H9 (cell line): ENCODE data around the gene TIRAP. TPM values are rescaled to one million over a fixed set of nuclear protein-coding genes. Genes with fewer than 3 reads are reported as not detected.

Experiments used
- DNase-seq: peaks from one replicate; pipeline ENCODE4 v3.0.0-alpha.2; 2017
- H2AFZ ChIP-seq: one replicate; pipeline ENCODE4 v1.6.1; 2013; ENCODE audit warnings: mild to moderate bottlenecking, low read length, control low read depth, moderate library complexity
- H2AK5ac ChIP-seq: 2 replicates; pipeline ENCODE4 v1.6.1; 2013; ENCODE audit warnings: low read length, control low read depth, mixed read lengths; ENCODE audit not compliant: insufficient read length
- H2BK120ac ChIP-seq: one replicate; pipeline ENCODE4 v1.6.1; 2013; ENCODE audit warnings: low read depth, mild to moderate bottlenecking, low read length, control low read depth, inconsistent platforms; ENCODE audit not compliant: poor library complexity, severe bottlenecking
- H2BK12ac ChIP-seq: 2 replicates; pipeline ENCODE4 v1.6.1; 2013; ENCODE audit warnings: low read length, control low read depth, mixed read lengths, low read depth; ENCODE audit not compliant: insufficient read length
- H2BK15ac ChIP-seq: 2 replicates; pipeline ENCODE4 v1.6.1; 2013; ENCODE audit warnings: low read depth, low read length, control low read depth
- H2BK20ac ChIP-seq: one replicate; pipeline ENCODE4 v1.6.1; 2013; ENCODE audit warnings: low read depth, mild to moderate bottlenecking, low read length, control low read depth, inconsistent platforms; ENCODE audit not compliant: poor library complexity, severe bottlenecking
- H2BK5ac ChIP-seq: 2 replicates; pipeline ENCODE4 v1.6.1; 2013; ENCODE audit warnings: low read length, control low read depth, mixed read lengths; ENCODE audit not compliant: insufficient read length
- H3K14ac ChIP-seq: 2 replicates; pipeline ENCODE4 v1.6.1; 2013; ENCODE audit warnings: low read length, control low read depth; ENCODE audit not compliant: insufficient read depth
- H3K18ac ChIP-seq: 2 replicates; pipeline ENCODE4 v1.6.1; 2013; ENCODE audit warnings: low read depth, mild to moderate bottlenecking, mixed read lengths, low read length, control low read depth; ENCODE audit not compliant: insufficient read length
- H3K23ac ChIP-seq: 2 replicates; pipeline ENCODE4 v1.6.1; 2013; ENCODE audit warnings: low read length, control low read depth, mixed read lengths, low read depth; ENCODE audit not compliant: insufficient read length
- H3K23me2 ChIP-seq: 2 replicates; pipeline ENCODE4 v1.6.1; 2013; ENCODE audit warnings: low read depth, mild to moderate bottlenecking, mixed read lengths, low read length, control low read depth; ENCODE audit not compliant: insufficient read length, poor library complexity, severe bottlenecking
- H3K27ac ChIP-seq: 2 replicates; pipeline ENCODE4 v1.5.1; 2013; ENCODE audit warnings: low read length, control low read depth, mixed read lengths, low read depth; ENCODE audit not compliant: insufficient read length
- H3K27me3 ChIP-seq: 2 replicates; pipeline ENCODE4 v1.6.1; 2013; ENCODE audit warnings: low read length, control low read depth, inconsistent platforms; ENCODE audit not compliant: insufficient read depth
- H3K4ac ChIP-seq: 2 replicates; pipeline ENCODE4 v1.6.1; 2013; ENCODE audit warnings: low read depth, mild to moderate bottlenecking, control low read depth, inconsistent platforms, low read length, moderate library complexity
- H3K4me1 ChIP-seq: 2 replicates; pipeline ENCODE4 v1.6.1; 2013; ENCODE audit warnings: low read length, control low read depth, inconsistent platforms; ENCODE audit not compliant: insufficient read depth
- H3K4me2 ChIP-seq: 2 replicates; pipeline ENCODE4 v1.6.1; 2013; ENCODE audit warnings: low read length, control low read depth, mixed read lengths; ENCODE audit not compliant: insufficient read length, insufficient read depth
- H3K56ac ChIP-seq: 2 replicates; pipeline ENCODE4 v1.6.1; 2013; ENCODE audit warnings: low read depth, mild to moderate bottlenecking, mixed read lengths, low read length, control low read depth; ENCODE audit not compliant: insufficient read length
- H3K79me1 ChIP-seq: 2 replicates; pipeline ENCODE4 v1.6.1; 2013; ENCODE audit warnings: low read depth, mild to moderate bottlenecking, moderate library complexity, low read length, control low read depth, inconsistent platforms; ENCODE audit not compliant: insufficient read depth, poor library complexity, severe bottlenecking
- H3K79me2 ChIP-seq: 2 replicates; pipeline ENCODE4 v1.6.1; 2013; ENCODE audit warnings: low read length, control low read depth, inconsistent platforms; ENCODE audit not compliant: insufficient read depth
- H3K9ac ChIP-seq: 2 replicates; pipeline ENCODE4 v1.6.1; 2013; ENCODE audit warnings: low read length, control low read depth, mixed read lengths; ENCODE audit not compliant: insufficient read length; ENCODE audit errors: extremely low read depth
- H3K9me3 ChIP-seq: one replicate; pipeline ENCODE4 v1.6.1; 2013; ENCODE audit warnings: low read depth, low read length, inconsistent platforms; ENCODE audit not compliant: control insufficient read depth
- H3T11ph ChIP-seq: one replicate; pipeline ENCODE4 v1.6.1; 2013; ENCODE audit warnings: mild to moderate bottlenecking, low read length, control low read depth, inconsistent platforms
- H4K20me1 ChIP-seq: one replicate; pipeline ENCODE4 v1.6.1; 2013; ENCODE audit not compliant: control insufficient read depth, insufficient read length, insufficient read depth
- H4K5ac ChIP-seq: 2 replicates; pipeline ENCODE4 v1.6.1; 2013; ENCODE audit warnings: low read depth, mild to moderate bottlenecking, mixed read lengths, low read length, control low read depth; ENCODE audit not compliant: insufficient read length
- H4K8ac ChIP-seq: replicated peaks from 2 replicates; pipeline ENCODE4 v1.6.1; 2013; ENCODE audit warnings: low read length, control low read depth, mixed read lengths, low read depth; ENCODE audit not compliant: insufficient read length
- H4K91ac ChIP-seq: 2 replicates; pipeline ENCODE4 v1.6.1; 2013; ENCODE audit warnings: low read depth, mild to moderate bottlenecking, moderate library complexity, mixed read lengths, low read length, control low read depth; ENCODE audit not compliant: insufficient read length
- H3K27ac Mint-ChIP-seq, 3 experiments: 2 replicates in 2 of 3; 3 replicates in 1 of 3; pipeline ENCODE4 v1.8.0; 2020 to 2021; ENCODE audit warnings: mixed read lengths in 3 of 3, mild to moderate bottlenecking in 1 of 3, moderate library complexity in 1 of 3
- H3K27me3 Mint-ChIP-seq: 2 replicates; pipeline ENCODE4 v1.8.0; 2021; ENCODE audit warnings: low read depth, mild to moderate bottlenecking, moderate library complexity, mixed read lengths
- H3K36me3 Mint-ChIP-seq, 3 experiments: 2 replicates in 2 of 3; 3 replicates in 1 of 3; pipeline ENCODE4 v1.8.0; 2020 to 2021; ENCODE audit warnings: low read depth in 3 of 3, mixed read lengths in 3 of 3; ENCODE audit not compliant: insufficient read depth in 1 of 3
- H3K4me1 Mint-ChIP-seq, 2 experiments: 2 replicates each; pipeline ENCODE4 v1.8.0; 2020; ENCODE audit warnings: mixed read lengths in 2 of 2
- H3K4me3 Mint-ChIP-seq, 2 experiments: 2 replicates in 1 of 2; 3 replicates in 1 of 2; pipeline ENCODE4 v1.8.0; 2020 to 2021; ENCODE audit warnings: mild to moderate bottlenecking in 2 of 2, mixed read lengths in 2 of 2, moderate library complexity in 1 of 2
- H3K9me3 Mint-ChIP-seq, 2 experiments: 2 replicates in 1 of 2; 3 replicates in 1 of 2; pipeline ENCODE4 v1.8.0; 2020; ENCODE audit warnings: mild to moderate bottlenecking in 2 of 2, mixed read lengths in 2 of 2, moderate library complexity in 1 of 2
- CTCF ChIP-seq: fragments of 200-600 bp; sonication (generic); conservative IDR thresholded peaks from 3 replicates; pipeline ENCODE4 v1.8.0; 2021; ENCODE audit warnings: antibody characterized with exemption, mild to moderate bottlenecking
- WGBS: extraction: QIAGEN DNeasy Blood & Tissue Kit; methylation state at CpG from one replicate; pipeline ENCODE4 v1.1.7; 2013; ENCODE audit warnings: missing lambda C conversion rate, low lambda C conversion rate, mixed read lengths; ENCODE audit not compliant: insufficient read length; ENCODE audit errors: extremely low coverage; 5-methylcytosine and 5-hydroxymethylcytosine counted together
- total RNA-seq: library from RNA; stranded (reverse); gene quantifications from 2 replicates; pipeline ENCODE4 v1.2.1, GENCODE V29; 2021

The TIRAP gene
- total RNA-seq, 1 experiment from 2014 or later: 7.0 TPM

- H3K36me3 Mint-ChIP-seq: peaks cover 5 to 18% (median 16%) of the 10 kb centered on the region in 3 experiments; a peak in 6 of 7 replicates
- WGBS: no CpG with 5 or more reads among the region's 5 CpGs
- H3K27ac ChIP-seq: no peak overlapping the region
Measured at GRCh38 chr11:126319374-126319740, 36.5 kb downstream of the TIRAP start.

More at GRCh38 chr11:126319374-126319740, 36.5 kb downstream of the TIRAP start:
- H3K9me3 ChIP-seq: no peaks in the 10 kb centered on the region
- no peak overlapping the region for H4K91ac ChIP-seq
- H2AFZ ChIP-seq: no peak overlapping the region
- H3K14ac ChIP-seq: no peak overlapping the region
- H3K4ac ChIP-seq: no peak overlapping the region
- H3K4me1 ChIP-seq: no peaks in the 10 kb centered on the region
- H3K79me1 ChIP-seq: no peaks in the 10 kb centered on the region
- no peak overlapping the region for H3K56ac ChIP-seq
- DNase-seq: no peak
- H3T11ph ChIP-seq: no peak overlapping the region
- no peak for TF ChIP-seq CTCF
- H3K27ac Mint-ChIP-seq: no peak overlapping the region
- H3K27me3 Mint-ChIP-seq: no peaks in the 10 kb centered on the region; the same call in 1 of the 2 replicates
- no peak overlapping the region for H3K9ac ChIP-seq
- H2AK5ac ChIP-seq: no peak overlapping the region
- no peak overlapping the region for H2BK5ac ChIP-seq
- H3K79me2 ChIP-seq: no peaks in the 10 kb centered on the region
- H3K9me3 Mint-ChIP-seq: no peaks in the 10 kb centered on the region
- no peak overlapping the region for H4K8ac ChIP-seq
- H2BK120ac ChIP-seq: no peak overlapping the region
- no peak overlapping the region for H3K18ac ChIP-seq
- no peak overlapping the region for H2BK12ac ChIP-seq
- no peak overlapping the region for H3K23ac ChIP-seq
- peak overlapping the region in 1 of 2 experiments; percentile 21; a peak in 1 of 5 replicates for H3K4me3 Mint-ChIP-seq
- no peaks in the 10 kb centered on the region for H3K4me1 Mint-ChIP-seq
- no peak overlapping the region for H2BK20ac ChIP-seq
- no peak overlapping the region for H2BK15ac ChIP-seq
- H4K20me1 ChIP-seq: peaks cover 2% of the 10 kb centered on the region
- H3K23me2 ChIP-seq: no peaks in the 10 kb centered on the region
- no peaks in the 10 kb centered on the region for H3K27me3 ChIP-seq
- H3K4me2 ChIP-seq: no peak overlapping the region
- H4K5ac ChIP-seq: no peak overlapping the region
